Panc1 (cell line): ENCODE measurements around the gene SNX15. TPM values are rescaled to one million over a fixed set of nuclear protein-coding genes. Genes with fewer than 3 reads are reported as not detected.

ENCODE experiments used
- ATAC-seq: fragments of 200-7000 bp; cut with Tn5 transposase; 2 replicates; pipeline ENCODE4 v1.9.1; 2020; ENCODE audit warnings: mild to moderate bottlenecking, moderate library complexity
- BruUV-seq: library from RNA; stranded (reverse); fragments of 400-500 nt; replicated peaks from 2 replicates; lab custom pipeline; 2021; lab: Mats Ljungman, UMichigan
- CTCF ChIA-PET: fragments of 300-600 bp; sonication (Branson Sonifier 250); formaldehyde crosslinking; loops from one replicate; lab custom pipeline; 2022; ENCODE audit warnings: antibody characterized with exemption; lab: Charles Lee
- POLR2A ChIA-PET: fragments of 300-600 bp; sonication (Branson Sonifier 250); formaldehyde crosslinking; loops from one replicate; lab custom pipeline; 2022; ENCODE audit warnings: antibody characterized with exemption; lab: Charles Lee
- DNase-seq: peaks from one replicate; pipeline ENCODE4 v3.0.0-alpha.2; 2010; ENCODE audit warnings: low read depth, low spot score
- H3K27ac ChIP-seq: 2 replicates; pipeline ENCODE4 v1.5.1; 2011; ENCODE audit warnings: mild to moderate bottlenecking, low read length, inconsistent platforms
- H3K27me3 ChIP-seq: fragments of 200-500 bp; sonication (Bioruptor generic); 2 replicates; pipeline ENCODE4 v1.6.0; 2014; ENCODE audit warnings: low read length, inconsistent platforms; ENCODE audit not compliant: control insufficient read depth, insufficient read depth
- H3K36me3 ChIP-seq: fragments of 200-500 bp; sonication (Bioruptor generic); 2 replicates; pipeline ENCODE4 v1.5.1; 2014; ENCODE audit warnings: inconsistent platforms, mild to moderate bottlenecking, low read length, moderate library complexity; ENCODE audit not compliant: control insufficient read depth, insufficient read depth
- H3K4me1 ChIP-seq: 2 replicates; pipeline ENCODE4 v1.5.1; 2011; ENCODE audit warnings: inconsistent platforms, mild to moderate bottlenecking, low read length, moderate library complexity; ENCODE audit not compliant: control insufficient read depth, insufficient read depth
- H3K4me3 ChIP-seq, 2 experiments: 2 replicates each; pipeline ENCODE4 v1.5.1; 2011 to 2012; ENCODE audit warnings: low read depth in 2 of 2, low read length in 2 of 2, mild to moderate bottlenecking in 2 of 2, inconsistent platforms in 1 of 2, moderate library complexity in 1 of 2
- H3K9me3 ChIP-seq: fragments of 200-500 bp; sonication (Bioruptor generic); 2 replicates; pipeline ENCODE4 v1.5.1; 2014; ENCODE audit warnings: low read depth, mild to moderate bottlenecking, inconsistent platforms, low read length, moderate library complexity; ENCODE audit not compliant: control insufficient read depth, insufficient read depth
- POLR2AphosphoS5 ChIP-seq: IDR thresholded peaks from 2 replicates; pipeline ENCODE4 v1.6.1; 2012; ENCODE audit warnings: mild to moderate bottlenecking, low read depth, low read length, moderate library complexity
- REST ChIP-seq, 2 experiments: IDR thresholded peaks; 2 replicates each; pipeline ENCODE4 v1.6.1; 2011 to 2012; ENCODE audit warnings: low read depth in 2 of 2, control low read depth in 1 of 2, low read length in 1 of 2, mild to moderate bottlenecking in 1 of 2, moderate library complexity in 1 of 2; ENCODE audit not compliant: insufficient read depth in 1 of 2
- SIN3A ChIP-seq: IDR thresholded peaks from 2 replicates; pipeline ENCODE4 v1.6.1; 2012; ENCODE audit warnings: low read depth, mild to moderate bottlenecking, low read length, moderate library complexity, borderline replicate concordance; ENCODE audit not compliant: insufficient read depth
- TCF7L2 ChIP-seq: IDR thresholded peaks from 2 replicates; pipeline ENCODE4 v1.6.1; 2011; ENCODE audit warnings: mild to moderate bottlenecking, low read depth, low read length, inconsistent platforms
- in situ Hi-C: cut with HindIII; loops from 2 replicates; pipeline ENCODE4 v1.10.0; 2016; ENCODE audit warnings: low sequenced_read_pairs, low pct_unique_long_range_greater_than_20kb
- intact Hi-C: fragments of 100-400 bp; cut with micrococcal nuclease; formaldehyde crosslinking; loops from one replicate; pipeline ENCODE4 v1.10.0; 2022; ENCODE audit not compliant: unreplicated experiment
- total RNA-seq: library from RNA; stranded (reverse); gene quantifications from one replicate; pipeline ENCODE4 v1.2.1, GENCODE V29; 2021; ENCODE audit not compliant: unreplicated experiment
- TF ChIP-seq, protein P1 (sequence below): fragments of 450-650 bp; IDR thresholded peaks from 2 replicates; pipeline ENCODE4 v1.5.1; 2017; ENCODE audit warnings: mild to moderate bottlenecking

SNX15 gene
- total RNA-seq, 1 experiment from 2014 or later: 51.5 TPM

- ChIA-PET POLR2A (no interaction called here), CTCF (no interaction called here)
- TF ChIP-seq TCF7L2 (no peak), SIN3A (no peak)
- H3K9me3 ChIP-seq: no peaks in the 10 kb centered on the region
- no peak overlapping the region for H3K27ac ChIP-seq
- ATAC-seq (no peak), DNase-seq (no peak)
- H3K27me3 ChIP-seq: no peaks in the 10 kb centered on the region
- H3K4me3 ChIP-seq: no peak overlapping the region
- in situ Hi-C loops: no loop called here
- intact Hi-C loops: no loop called here
- peaks cover 7% of the 10 kb centered on the region; the same call in 1 of the 2 replicates for H3K4me1 ChIP-seq
- no peaks in the 10 kb centered on the region for H3K36me3 ChIP-seq
- no TSS peak for BruUV-seq
These were observed 10.5 kb upstream of the SNX15 start for GRCh38 chr11:65016705-65017104.

GRCh38 chr11:65017937-65018336, 9.3 kb upstream of the SNX15 start:
- no TSS peak for BruUV-seq
- intact Hi-C loops (no loop called here), in situ Hi-C loops (no loop called here)
- ATAC-seq (no peak), DNase-seq (no peak)
- no peaks in the 10 kb centered on the region for H3K9me3 ChIP-seq
- H3K36me3 ChIP-seq: no peaks in the 10 kb centered on the region
- ChIA-PET POLR2A (interaction anchor here (0.6 kb wide), 1 partner anchor 19 kb away, joined by 3 read pairs; no protein-coding TSS in a partner anchor), CTCF (interaction anchor here (0.6 to 0.8 kb wide), 2 partner anchors 170 to 187 kb away, joined by 3 to 4 read pairs; no protein-coding TSS in a partner anchor)
- no peak overlapping the region for H3K4me3 ChIP-seq
- no peaks in the 10 kb centered on the region for H3K27me3 ChIP-seq
- no peak for TF ChIP-seq REST (IDR thresholded peaks at IDR 0.05; ENCODE audit: insufficient read depth in 1 of 2, low read depth in 2 of 2, low read length in 1 of 2)
- TF ChIP-seq, protein P1, sequence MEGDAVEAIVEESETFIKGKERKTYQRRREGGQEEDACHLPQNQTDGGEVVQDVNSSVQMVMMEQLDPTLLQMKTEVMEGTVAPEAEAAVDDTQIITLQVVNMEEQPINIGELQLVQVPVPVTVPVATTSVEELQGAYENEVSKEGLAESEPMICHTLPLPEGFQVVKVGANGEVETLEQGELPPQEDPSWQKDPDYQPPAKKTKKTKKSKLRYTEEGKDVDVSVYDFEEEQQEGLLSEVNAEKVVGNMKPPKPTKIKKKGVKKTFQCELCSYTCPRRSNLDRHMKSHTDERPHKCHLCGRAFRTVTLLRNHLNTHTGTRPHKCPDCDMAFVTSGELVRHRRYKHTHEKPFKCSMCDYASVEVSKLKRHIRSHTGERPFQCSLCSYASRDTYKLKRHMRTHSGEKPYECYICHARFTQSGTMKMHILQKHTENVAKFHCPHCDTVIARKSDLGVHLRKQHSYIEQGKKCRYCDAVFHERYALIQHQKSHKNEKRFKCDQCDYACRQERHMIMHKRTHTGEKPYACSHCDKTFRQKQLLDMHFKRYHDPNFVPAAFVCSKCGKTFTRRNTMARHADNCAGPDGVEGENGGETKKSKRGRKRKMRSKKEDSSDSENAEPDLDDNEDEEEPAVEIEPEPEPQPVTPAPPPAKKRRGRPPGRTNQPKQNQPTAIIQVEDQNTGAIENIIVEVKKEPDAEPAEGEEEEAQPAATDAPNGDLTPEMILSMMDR: no peak
- TF ChIP-seq POLR2AphosphoS5: no peak
- TF ChIP-seq SIN3A: no peak
- TF ChIP-seq TCF7L2: no peak
- peaks cover 5% of the 10 kb centered on the region; the same call in 1 of the 2 replicates for H3K4me1 ChIP-seq
- no peak overlapping the region for H3K27ac ChIP-seq

- TF ChIP-seq TCF7L2 (no peak), SIN3A (no peak), REST (IDR thresholded peaks at IDR 0.05; ENCODE audit: insufficient read depth in 1 of 2, low read depth in 2 of 2, low read length in 1 of 2) (no peak), POLR2AphosphoS5 (no peak)
- TF ChIP-seq, protein P1: no peak
- ChIA-PET CTCF (interaction anchor here (0.5 kb wide), 1 partner anchor 12 kb away, joined by 3 read pairs; no protein-coding TSS in a partner anchor), POLR2A (no interaction called here)
- no peak overlapping the region for H3K4me3 ChIP-seq
- H3K36me3 ChIP-seq: no peaks in the 10 kb centered on the region
- DNase-seq (no peak), ATAC-seq (no peak)
- BruUV-seq: no TSS peak
- no peak overlapping the region for H3K27ac ChIP-seq
- intact Hi-C loops: loop anchor here (10.0 kb wide), 1 partner anchor 175 kb away; the partner anchor contains the start of gene CDC42BPG
- no peaks in the 10 kb centered on the region; the same call in 1 of the 2 replicates for H3K4me1 ChIP-seq
- no peaks in the 10 kb centered on the region for H3K27me3 ChIP-seq
- in situ Hi-C loops: no loop called here
- no peaks in the 10 kb centered on the region for H3K9me3 ChIP-seq
These were observed 7.4 kb upstream of the SNX15 start for GRCh38 chr11:65019824-65020223.
